Measurements from ENCODE around the gene MZT2B.
"Not testable (repeated sequence)": the region's sequence is repeated elsewhere in the genome, so short reads cannot be mapped to it uniquely, and the experiment has no call there.

- TF ChIP-seq, protein P1, sequence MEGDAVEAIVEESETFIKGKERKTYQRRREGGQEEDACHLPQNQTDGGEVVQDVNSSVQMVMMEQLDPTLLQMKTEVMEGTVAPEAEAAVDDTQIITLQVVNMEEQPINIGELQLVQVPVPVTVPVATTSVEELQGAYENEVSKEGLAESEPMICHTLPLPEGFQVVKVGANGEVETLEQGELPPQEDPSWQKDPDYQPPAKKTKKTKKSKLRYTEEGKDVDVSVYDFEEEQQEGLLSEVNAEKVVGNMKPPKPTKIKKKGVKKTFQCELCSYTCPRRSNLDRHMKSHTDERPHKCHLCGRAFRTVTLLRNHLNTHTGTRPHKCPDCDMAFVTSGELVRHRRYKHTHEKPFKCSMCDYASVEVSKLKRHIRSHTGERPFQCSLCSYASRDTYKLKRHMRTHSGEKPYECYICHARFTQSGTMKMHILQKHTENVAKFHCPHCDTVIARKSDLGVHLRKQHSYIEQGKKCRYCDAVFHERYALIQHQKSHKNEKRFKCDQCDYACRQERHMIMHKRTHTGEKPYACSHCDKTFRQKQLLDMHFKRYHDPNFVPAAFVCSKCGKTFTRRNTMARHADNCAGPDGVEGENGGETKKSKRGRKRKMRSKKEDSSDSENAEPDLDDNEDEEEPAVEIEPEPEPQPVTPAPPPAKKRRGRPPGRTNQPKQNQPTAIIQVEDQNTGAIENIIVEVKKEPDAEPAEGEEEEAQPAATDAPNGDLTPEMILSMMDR (IDR thresholded peaks at IDR 0.05; ENCODE audit: low read depth, low read length, poor library complexity, severe bottlenecking) = not testable (repeated sequence)
- TF ChIP-seq EZH2phosphoT487 (IDR thresholded peaks at IDR 0.05; ENCODE audit: borderline replicate concordance, low read length) = not testable (repeated sequence)
Observed at GRCh38 chr2:130182826-130183511, 907 bp downstream of the MZT2B start.
